Kidney epithelial cell (primary cell): ENCODE data around the gene IGFBP1. TPM values are rescaled to one million over a fixed set of nuclear protein-coding genes. Genes with fewer than 3 reads are reported as not detected.

Experiments used
- DNase-seq: peaks from one replicate; pipeline ENCODE4 v3.0.0-alpha.2; 2010; ENCODE audit warnings: low read depth
- H3K27me3 ChIP-seq: 2 replicates; pipeline ENCODE4 v1.6.0; 2011; ENCODE audit warnings: low read length; ENCODE audit not compliant: control insufficient read depth, insufficient read depth
- H3K36me3 ChIP-seq: 2 replicates; pipeline ENCODE4 v1.5.1; 2011; ENCODE audit warnings: low read length; ENCODE audit not compliant: control insufficient read depth, insufficient read depth
- H3K4me3 ChIP-seq: 2 replicates; pipeline ENCODE4 v1.5.1; 2011; ENCODE audit warnings: low read depth, mild to moderate bottlenecking, control low read depth, low read length
- total RNA-seq: library from RNA; depleted of rRNA; stranded (reverse); fragments of >200 nt; gene quantifications from 2 replicates; pipeline ENCODE4 v1.2.3, GENCODE V29; 2015
- TF ChIP-seq, protein P1 (sequence below): IDR thresholded peaks from 2 replicates; pipeline ENCODE4 v1.5.1; 2011; ENCODE audit warnings: mild to moderate bottlenecking, moderate library complexity, low read length, control low read depth, inconsistent platforms; ENCODE audit not compliant: insufficient read depth, poor library complexity, severe bottlenecking

IGFBP1 gene
- total RNA-seq, 1 donor from 2014 or later, result 13.5 TPM

DNA sequence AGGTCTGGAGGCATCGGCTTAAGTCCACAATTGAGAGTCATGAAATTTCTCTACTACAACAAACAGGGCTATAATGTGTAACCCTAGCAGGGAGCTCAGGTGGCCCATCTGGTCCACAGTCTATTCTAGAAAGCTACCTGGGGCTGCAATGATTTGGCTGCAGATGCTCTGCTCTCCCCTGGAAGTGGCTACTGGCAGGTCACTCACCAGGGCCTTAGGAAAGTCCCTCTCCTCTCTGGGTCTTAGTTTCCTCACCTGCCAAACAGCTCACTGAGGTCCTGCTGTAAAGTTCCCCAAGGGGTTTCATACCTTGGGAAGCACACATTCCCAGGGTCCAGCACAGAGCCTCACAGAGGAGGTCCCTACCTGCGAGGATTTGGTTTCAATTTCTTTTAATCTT, 30.3 kb downstream of the IGFBP1 start:
- Histone ChIP-seq H3K4me3 (no peak overlapping the region), H3K36me3 (no peaks in the 10 kb centered on the region), H3K27me3 (peaks cover 16% of the 10 kb centered on the region)
- TF ChIP-seq, protein P1, sequence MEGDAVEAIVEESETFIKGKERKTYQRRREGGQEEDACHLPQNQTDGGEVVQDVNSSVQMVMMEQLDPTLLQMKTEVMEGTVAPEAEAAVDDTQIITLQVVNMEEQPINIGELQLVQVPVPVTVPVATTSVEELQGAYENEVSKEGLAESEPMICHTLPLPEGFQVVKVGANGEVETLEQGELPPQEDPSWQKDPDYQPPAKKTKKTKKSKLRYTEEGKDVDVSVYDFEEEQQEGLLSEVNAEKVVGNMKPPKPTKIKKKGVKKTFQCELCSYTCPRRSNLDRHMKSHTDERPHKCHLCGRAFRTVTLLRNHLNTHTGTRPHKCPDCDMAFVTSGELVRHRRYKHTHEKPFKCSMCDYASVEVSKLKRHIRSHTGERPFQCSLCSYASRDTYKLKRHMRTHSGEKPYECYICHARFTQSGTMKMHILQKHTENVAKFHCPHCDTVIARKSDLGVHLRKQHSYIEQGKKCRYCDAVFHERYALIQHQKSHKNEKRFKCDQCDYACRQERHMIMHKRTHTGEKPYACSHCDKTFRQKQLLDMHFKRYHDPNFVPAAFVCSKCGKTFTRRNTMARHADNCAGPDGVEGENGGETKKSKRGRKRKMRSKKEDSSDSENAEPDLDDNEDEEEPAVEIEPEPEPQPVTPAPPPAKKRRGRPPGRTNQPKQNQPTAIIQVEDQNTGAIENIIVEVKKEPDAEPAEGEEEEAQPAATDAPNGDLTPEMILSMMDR, result no peak
- no peak for DNase-seq

DNA sequence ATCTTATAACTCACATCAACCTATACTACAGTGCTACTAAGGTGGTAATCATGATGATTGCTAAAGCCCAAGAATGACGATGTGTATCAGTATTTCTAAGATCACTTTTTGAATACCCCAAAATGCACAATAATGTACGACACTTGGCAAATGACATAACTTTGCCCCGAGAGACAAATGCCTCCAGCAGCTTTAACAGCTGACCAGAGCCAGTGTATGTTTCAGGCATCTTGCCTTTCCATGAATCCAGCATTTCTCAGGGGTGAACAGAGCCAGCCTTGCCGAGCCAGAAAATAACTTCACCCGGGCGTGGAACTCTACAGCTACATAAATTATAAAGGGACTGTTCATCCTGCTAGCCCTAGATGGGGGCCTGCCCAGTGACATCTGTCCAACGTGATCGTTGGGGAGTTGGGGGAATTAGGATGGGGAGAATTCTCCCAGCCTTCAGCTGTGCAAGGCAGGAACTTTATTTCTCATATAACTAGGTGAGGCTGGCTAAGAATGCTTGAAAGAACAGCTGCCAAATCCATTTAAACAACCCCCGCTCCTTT, 31.0 kb downstream of the IGFBP1 start:
- no peak for DNase-seq
- TF ChIP-seq, protein P1, result no peak
- Histone ChIP-seq H3K4me3 (peak overlapping the region; percentile 46), H3K36me3 (no peaks in the 10 kb centered on the region), H3K27me3 (peaks cover 16% of the 10 kb centered on the region)

- Histone ChIP-seq H3K4me3 (peak overlapping the region; percentile 46), H3K36me3 (no peaks in the 10 kb centered on the region), H3K27me3 (peaks cover 16% of the 10 kb centered on the region)
- TF ChIP-seq, protein P1, result no peak
- DNase-seq, result no peak
Measured at GRCh38 chr7:45919993-45920459, 31.7 kb downstream of the IGFBP1 start.

DNA sequence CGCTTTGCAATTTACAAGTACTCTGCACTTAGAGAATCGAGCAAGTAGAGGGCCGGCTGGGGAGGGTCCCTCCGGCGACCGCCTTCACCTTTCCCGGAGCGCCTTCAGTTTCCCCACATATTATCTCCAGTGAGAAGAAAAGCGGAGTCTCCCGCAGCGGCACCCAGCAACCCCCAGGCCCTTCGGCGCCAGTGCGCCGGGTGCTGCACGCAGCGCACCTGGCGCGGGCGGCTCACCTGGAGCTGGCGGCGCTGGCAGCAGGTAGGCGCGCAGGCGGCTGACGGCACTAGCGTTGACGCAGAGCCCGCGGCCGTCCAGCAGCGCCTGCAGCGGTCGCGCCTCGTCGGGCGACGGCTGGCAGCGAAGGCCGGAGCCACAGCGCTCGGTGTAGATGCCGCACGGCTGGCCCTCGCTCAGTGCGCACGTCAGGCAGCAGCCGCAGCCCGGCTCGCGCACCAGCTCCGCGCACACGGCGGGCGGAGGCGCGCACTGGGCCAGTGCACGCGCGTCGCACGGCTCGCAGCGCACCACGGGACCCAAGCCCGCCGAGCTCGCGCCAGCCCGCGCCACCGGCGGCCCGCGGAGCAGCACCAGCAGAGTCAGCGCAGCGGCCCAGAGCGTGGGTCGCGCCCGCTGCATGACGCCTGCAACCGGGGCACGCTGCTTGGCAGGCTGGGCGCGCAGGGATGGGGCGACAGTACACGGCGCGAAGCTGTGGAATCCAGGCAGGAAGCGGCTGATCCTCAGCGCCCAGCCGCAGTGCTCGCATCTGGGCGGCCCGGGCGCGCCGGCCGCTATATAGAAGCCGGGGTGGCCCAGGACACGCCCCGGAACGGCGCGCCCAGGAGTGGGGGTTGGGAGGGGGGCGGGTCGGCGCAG, 32.5 kb downstream of the IGFBP1 start, which contains the start of gene IGFBP3:
TSS of gene IGFBP3 (minus strand) at position 771 of the 879 bp plus-strand sequence. CDS start at position 639, 132 bp downstream.
- TF ChIP-seq, protein P1, result no peak
- Histone ChIP-seq H3K4me3 (peak within 1 kb of the TSS; percentile 46), H3K36me3 (no peaks in the 10 kb centered on the region), H3K27me3 (peaks cover 16% of the 10 kb centered on the region)
- no peak for DNase-seq

- H3K4me3 ChIP-seq, result peak overlapping the region; percentile 46
- TF ChIP-seq, protein P1, result no peak
- DNase-seq, result no peak
- H3K27me3 ChIP-seq, result peaks cover 16% of the 10 kb centered on the region
- H3K36me3 ChIP-seq, result no peaks in the 10 kb centered on the region
Measured at GRCh38 chr7:45921381-45921698, 33.1 kb downstream of the IGFBP1 start.
